HFFc6 (cell line): ENCODE data around the gene NUCB2. TPM values are rescaled to one million over a fixed set of nuclear protein-coding genes. Genes with fewer than 3 reads are reported as not detected.

Experiments used
- DNase-seq: peaks from one replicate; pipeline ENCODE4 v3.0.0-alpha.2; 2018
- H3K27ac Mint-ChIP-seq: 2 replicates; pipeline ENCODE4 v1.8.0; 2020; ENCODE audit warnings: mild to moderate bottlenecking, mixed read lengths
- H3K27me3 Mint-ChIP-seq: 2 replicates; pipeline ENCODE4 v1.8.0; 2021; ENCODE audit warnings: mild to moderate bottlenecking, moderate library complexity, mixed read lengths; ENCODE audit not compliant: insufficient read depth
- H3K36me3 Mint-ChIP-seq: 2 replicates; pipeline ENCODE4 v1.8.0; 2021; ENCODE audit warnings: low read depth, mixed read lengths
- H3K4me1 Mint-ChIP-seq: 2 replicates; pipeline ENCODE4 v1.8.0; 2020; ENCODE audit warnings: low read depth, mixed read lengths
- H3K4me3 Mint-ChIP-seq: 2 replicates; pipeline ENCODE4 v1.8.0; 2020; ENCODE audit warnings: mild to moderate bottlenecking, moderate library complexity, mixed read lengths
- H3K9me3 Mint-ChIP-seq: 2 replicates; pipeline ENCODE4 v1.8.0; 2020; ENCODE audit warnings: mild to moderate bottlenecking, mixed read lengths
- total RNA-seq, 6 experiments: library from RNA; stranded (reverse); fragmentation: NEBNext Ultra II Directional; extraction: Animal tissue kit (Norgen Biotek cat#: 25700); gene quantifications; 2 replicates in 1 of 6; 3 replicates in 5 of 6; pipeline ENCODE4 v1.2.3, GENCODE V29; 2021
- TF ChIP-seq, protein P1 (sequence below): fragments of 200-600 bp; sonication (generic); IDR thresholded peaks from 2 replicates; pipeline ENCODE4 v1.5.0; 2021; ENCODE audit warnings: antibody characterized with exemption, mild to moderate bottlenecking

Gene NUCB2
- total RNA-seq, 6 experiments from 2014 or later = 124 to 180 (median 161) TPM

DNA sequence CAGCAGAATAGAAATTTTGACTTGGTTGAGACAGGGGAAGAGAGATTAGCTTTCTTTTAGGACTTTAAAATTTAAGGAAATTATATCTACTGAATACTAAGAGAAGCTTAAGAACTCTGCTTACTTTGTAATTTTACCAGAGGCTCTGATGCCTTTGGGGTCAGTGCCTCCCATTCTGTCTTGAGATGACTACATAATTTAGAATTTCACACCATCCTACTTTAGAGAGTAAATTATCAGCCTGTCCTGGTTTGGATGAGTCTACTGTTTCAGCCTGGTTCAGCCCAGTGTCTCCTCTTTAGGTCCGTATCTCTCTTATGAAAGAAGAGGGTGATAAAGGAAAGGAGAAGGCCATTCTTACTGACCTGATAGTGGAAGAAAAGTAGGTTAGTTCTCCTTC is 9.8 kb downstream of the NUCB2 start:
- TF ChIP-seq, protein P1, sequence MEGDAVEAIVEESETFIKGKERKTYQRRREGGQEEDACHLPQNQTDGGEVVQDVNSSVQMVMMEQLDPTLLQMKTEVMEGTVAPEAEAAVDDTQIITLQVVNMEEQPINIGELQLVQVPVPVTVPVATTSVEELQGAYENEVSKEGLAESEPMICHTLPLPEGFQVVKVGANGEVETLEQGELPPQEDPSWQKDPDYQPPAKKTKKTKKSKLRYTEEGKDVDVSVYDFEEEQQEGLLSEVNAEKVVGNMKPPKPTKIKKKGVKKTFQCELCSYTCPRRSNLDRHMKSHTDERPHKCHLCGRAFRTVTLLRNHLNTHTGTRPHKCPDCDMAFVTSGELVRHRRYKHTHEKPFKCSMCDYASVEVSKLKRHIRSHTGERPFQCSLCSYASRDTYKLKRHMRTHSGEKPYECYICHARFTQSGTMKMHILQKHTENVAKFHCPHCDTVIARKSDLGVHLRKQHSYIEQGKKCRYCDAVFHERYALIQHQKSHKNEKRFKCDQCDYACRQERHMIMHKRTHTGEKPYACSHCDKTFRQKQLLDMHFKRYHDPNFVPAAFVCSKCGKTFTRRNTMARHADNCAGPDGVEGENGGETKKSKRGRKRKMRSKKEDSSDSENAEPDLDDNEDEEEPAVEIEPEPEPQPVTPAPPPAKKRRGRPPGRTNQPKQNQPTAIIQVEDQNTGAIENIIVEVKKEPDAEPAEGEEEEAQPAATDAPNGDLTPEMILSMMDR = no peak
- no peak for DNase-seq
- Mint-ChIP-seq H3K27ac (no peak overlapping the region), H3K4me3 (no peak overlapping the region), H3K9me3 (no peaks in the 10 kb centered on the region), H3K27me3 (no peaks in the 10 kb centered on the region; the same call in 1 of the 2 replicates), H3K4me1 (peaks cover 6% of the 10 kb centered on the region; the same call in 1 of the 2 replicates), H3K36me3 (peaks cover 18% of the 10 kb centered on the region; the same call in 1 of the 2 replicates)

DNA sequence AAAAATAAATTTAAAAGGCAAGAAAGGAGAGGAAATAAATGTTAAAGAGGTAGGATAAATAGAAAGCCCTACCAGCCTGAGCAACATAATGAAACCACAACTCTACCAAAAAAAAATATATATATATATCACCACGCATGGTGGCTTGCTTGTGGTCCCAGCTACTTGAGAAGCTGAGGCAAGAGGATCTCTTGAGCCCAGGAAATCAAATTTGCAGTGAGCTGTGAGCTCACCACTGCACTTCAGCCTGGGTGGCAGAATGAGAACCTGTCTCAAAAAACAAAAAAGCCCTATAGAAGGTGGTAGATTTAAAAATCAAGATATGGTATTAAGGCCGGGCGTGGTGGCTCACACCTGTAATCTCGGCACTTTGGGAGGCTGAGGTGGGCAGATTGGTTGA is 10.5 kb downstream of the NUCB2 start:
- H3K4me1 Mint-ChIP-seq = peaks cover 6% of the 10 kb centered on the region; the same call in 1 of the 2 replicates
- TF ChIP-seq, protein P1 = no peak

DNA sequence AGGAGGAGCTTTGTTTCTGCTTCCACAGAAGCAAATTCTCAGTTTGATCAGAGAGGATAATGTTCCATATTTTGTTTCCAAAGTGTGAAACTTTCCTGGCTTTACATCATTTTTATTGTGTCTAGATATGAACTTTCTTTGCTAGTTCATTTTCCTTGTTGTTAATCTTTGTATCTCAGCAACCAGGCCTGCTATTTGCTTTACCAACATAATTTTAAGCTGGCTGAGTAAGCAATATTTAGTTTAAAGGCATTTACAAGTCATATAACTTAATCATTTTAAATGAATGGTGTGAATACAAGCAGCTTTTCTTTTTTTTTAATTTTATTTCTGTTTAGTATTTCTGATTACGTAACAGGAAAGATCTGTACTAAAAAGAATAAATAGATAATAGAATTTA is 15.2 kb downstream of the NUCB2 start:
- Mint-ChIP-seq H3K9me3 (no peaks in the 10 kb centered on the region), H3K36me3 (peaks cover 3% of the 10 kb centered on the region; the same call in 1 of the 2 replicates), H3K4me1 (peaks cover 19% of the 10 kb centered on the region), H3K27ac (no peak overlapping the region), H3K27me3 (no peaks in the 10 kb centered on the region; the same call in 1 of the 2 replicates), H3K4me3 (no peak overlapping the region)
- TF ChIP-seq, protein P1 = no peak
- DNase-seq = no peak

More for the DNA sequence above, 10.5 kb downstream of the NUCB2 start:
- no peak for DNase-seq
- Mint-ChIP-seq H3K27ac (no peak overlapping the region), H3K36me3 (peaks cover 18% of the 10 kb centered on the region; the same call in 1 of the 2 replicates), H3K9me3 (no peaks in the 10 kb centered on the region), H3K4me3 (no peak overlapping the region), H3K27me3 (no peaks in the 10 kb centered on the region; the same call in 1 of the 2 replicates)

DNA sequence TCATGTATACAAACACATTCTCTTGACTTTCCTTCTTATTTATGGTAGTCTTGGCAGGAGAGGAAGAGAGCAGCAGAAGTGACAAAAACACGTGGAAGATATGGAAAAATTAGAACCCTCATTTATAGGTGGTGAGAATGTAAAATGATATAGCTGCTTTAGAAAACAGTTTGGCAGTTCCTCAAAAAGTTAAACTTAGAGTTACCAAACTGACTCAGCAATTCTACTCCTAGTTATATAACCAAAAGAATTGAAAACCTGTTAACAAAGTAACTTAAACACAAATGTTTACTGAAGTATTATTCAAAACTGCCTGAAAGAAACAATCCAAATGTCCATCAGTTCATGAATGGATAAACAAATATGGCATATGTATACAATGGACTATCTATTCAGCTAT is 16.8 kb downstream of the NUCB2 start:
- no peaks in the 10 kb centered on the region for H3K9me3 Mint-ChIP-seq
- no peak overlapping the region for H3K4me3 Mint-ChIP-seq
- no peak overlapping the region; the same call in 1 of the 2 replicates for H3K27ac Mint-ChIP-seq
- H3K36me3 Mint-ChIP-seq = no peaks in the 10 kb centered on the region
- TF ChIP-seq, protein P1 = no peak
- H3K4me1 Mint-ChIP-seq = peaks cover 28% of the 10 kb centered on the region
- H3K27me3 Mint-ChIP-seq = no peaks in the 10 kb centered on the region; the same call in 1 of the 2 replicates
- no peak for DNase-seq

DNA sequence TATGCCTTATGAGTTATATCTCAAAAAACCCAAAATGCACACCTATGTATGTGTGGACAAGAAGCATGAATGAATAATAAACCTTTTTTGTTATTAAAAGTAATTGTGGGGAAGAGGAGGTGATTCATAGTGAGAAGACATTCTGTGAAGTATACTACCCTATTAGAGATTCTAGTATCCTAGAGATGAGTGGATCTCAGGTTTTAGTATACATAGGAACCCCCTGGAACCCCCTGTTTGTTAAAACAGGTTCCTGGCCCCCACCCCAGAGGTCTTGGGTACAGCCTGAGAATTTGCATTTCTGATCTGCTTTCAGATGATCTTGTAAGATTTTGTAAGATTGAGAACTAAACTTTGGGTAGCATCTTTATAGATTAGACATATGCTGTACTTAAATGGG is 17.5 kb downstream of the NUCB2 start:
- TF ChIP-seq, protein P1 = no peak
- H3K4me3 Mint-ChIP-seq = no peak overlapping the region
- peaks cover 28% of the 10 kb centered on the region for H3K4me1 Mint-ChIP-seq
- H3K27me3 Mint-ChIP-seq = no peaks in the 10 kb centered on the region; the same call in 1 of the 2 replicates
- peaks cover 2% of the 10 kb centered on the region; the same call in 1 of the 2 replicates for H3K36me3 Mint-ChIP-seq
- H3K9me3 Mint-ChIP-seq = no peaks in the 10 kb centered on the region
- no peak overlapping the region for H3K27ac Mint-ChIP-seq
- DNase-seq = no peak
